A673 (cell line): ENCODE data around the gene NFIC.

Source experiments
- CTCF ChIP-seq: fragments of 300-800, 200-600 bp; sonication (generic); conservative IDR thresholded peaks from 2 replicates; pipeline ENCODE4 v1.5.1; 2017; ENCODE audit warnings: low read depth, mild to moderate bottlenecking, antibody characterized with exemption, low read length, moderate library complexity, mixed read lengths
- EZH2 ChIP-seq: fragments of 200-600 bp; sonication (generic); IDR thresholded peaks from 2 replicates; pipeline ENCODE4 v1.6.1; 2017; ENCODE audit warnings: borderline replicate concordance, low read depth, mild to moderate bottlenecking, mixed read lengths, antibody characterized with exemption, low read length; ENCODE audit not compliant: poor library complexity, severe bottlenecking

GRCh38 chr19:3375221-3376090, 9.1 kb downstream of the NFIC start:
- TF ChIP-seq EZH2 = no peak
- TF ChIP-seq CTCF = no peak
